OCI-LY3 (cell line): ENCODE data around the gene ALOXE3.

Experiments
- H2AFZ ChIP-seq: fragments of 200-600, 300-600 bp; shearing (Covaris generic); 2 replicates; pipeline ENCODE4 v1.6.0; 2014; ENCODE audit warnings: antibody characterized with exemption, low read depth, low read length
- H3K27ac ChIP-seq: fragments of 200-600, 300-600 bp; sonication (generic); 2 replicates; pipeline ENCODE4 v1.5.1; 2014; ENCODE audit warnings: mild to moderate bottlenecking, low read length, moderate library complexity, mixed read lengths
- H3K27me3 ChIP-seq: fragments of 200-600, 300-600 bp; sonication (generic); 2 replicates; pipeline ENCODE4 v1.6.1; 2014; ENCODE audit warnings: low read depth, low read length, mixed read lengths
- H3K36me3 ChIP-seq: fragments of 200-600, 300-600 bp; sonication (generic); replicated peaks from 2 replicates; pipeline ENCODE3; 2014; ENCODE audit warnings: low read depth, low read length, mixed read lengths
- H3K4me1 ChIP-seq: fragments of 300-600, 200-600 bp; sonication (generic); 2 replicates; pipeline ENCODE4 v1.6.1; 2014; ENCODE audit warnings: low read length, mixed read lengths
- H3K4me2 ChIP-seq: fragments of 200-600, 300-600 bp; sonication (generic); 2 replicates; pipeline ENCODE4 v1.6.1; 2014; ENCODE audit warnings: low read length, mixed read lengths
- H3K4me3 ChIP-seq: fragments of 300-600, 200-600 bp; sonication (generic); 2 replicates; pipeline ENCODE4 v1.5.1; 2014; ENCODE audit warnings: antibody characterized with exemption, mild to moderate bottlenecking, low read length, moderate library complexity
- H3K79me2 ChIP-seq: fragments of 300-600, 200-600 bp; shearing (Covaris generic); 2 replicates; pipeline ENCODE4 v1.6.1; 2014; ENCODE audit warnings: mild to moderate bottlenecking, low read length, mixed read lengths
- H3K9ac ChIP-seq: fragments of 300-600, 200-600 bp; shearing (Covaris generic); 2 replicates; pipeline ENCODE4 v1.6.0; 2014; ENCODE audit warnings: mild to moderate bottlenecking, low read length, moderate library complexity
- H3K9me3 ChIP-seq: fragments of 200-600, 300-600 bp; shearing (Covaris generic); 2 replicates; pipeline ENCODE4 v1.6.1; 2014; ENCODE audit warnings: low read length, mixed read lengths; ENCODE audit not compliant: insufficient read depth
- H4K20me1 ChIP-seq: fragments of 200-600, 300-600 bp; sonication (generic); 2 replicates; pipeline ENCODE4 v1.6.1; 2016; ENCODE audit warnings: low read length, mixed read lengths; ENCODE audit not compliant: insufficient read depth
- EZH2phosphoT487 ChIP-seq: fragments of 200-600 bp; shearing (Covaris generic); IDR thresholded peaks from 2 replicates; pipeline ENCODE4 v1.6.1; 2018; ENCODE audit warnings: antibody characterized with exemption, mixed run types, low read depth
- TF ChIP-seq, protein P1 (sequence below): fragments of 200-600, 300-600 bp; sonication (generic); IDR thresholded peaks from 2 replicates; pipeline ENCODE4 v1.5.1; 2014; ENCODE audit warnings: antibody characterized with exemption, low read length, low read depth

Gene ALOXE3

DNA sequence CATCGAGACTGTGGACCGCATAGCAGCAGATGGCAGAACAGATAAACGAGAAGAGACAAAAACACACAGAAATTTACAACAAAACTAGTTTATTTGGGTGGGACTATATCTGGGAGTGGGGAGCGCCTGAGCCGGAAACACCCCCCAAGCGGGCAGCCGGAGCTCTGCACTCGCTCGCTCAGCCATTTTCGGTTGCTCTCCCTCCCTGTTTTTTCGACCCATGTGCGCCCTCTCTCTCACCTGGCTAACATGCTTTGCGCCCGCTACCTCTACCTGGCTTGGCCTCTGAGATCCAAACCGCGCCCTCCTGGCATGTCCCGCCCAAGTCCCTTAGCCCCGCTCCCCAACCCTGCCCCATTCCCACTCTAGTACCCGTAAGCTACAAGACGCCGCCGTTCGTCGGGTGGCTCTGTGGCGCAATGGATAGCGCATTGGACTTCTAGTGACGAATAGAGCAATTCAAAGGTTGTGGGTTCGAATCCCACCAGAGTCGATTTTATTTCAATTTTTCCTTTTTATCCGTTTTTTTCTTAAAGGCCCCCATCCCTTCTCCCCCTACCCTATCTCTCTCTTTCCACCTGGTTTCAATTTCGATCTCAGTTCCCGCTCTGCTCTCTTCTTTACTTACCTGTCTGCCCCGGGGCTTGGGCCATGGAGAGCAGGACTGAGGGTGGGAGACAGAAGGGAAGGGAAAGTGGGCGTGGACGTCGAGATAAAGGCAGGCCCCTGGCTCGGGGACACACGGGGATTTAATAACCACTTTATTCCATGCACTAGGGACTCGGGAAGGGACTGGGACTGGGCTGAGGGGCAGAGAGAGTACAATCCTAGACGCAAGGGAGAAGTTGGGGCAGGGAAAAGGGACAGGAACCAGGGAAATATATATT is 2.4 kb upstream of the ALOXE3 start:
- H3K79me2 ChIP-seq, result no peaks in the 10 kb centered on the region
- peaks cover 16% of the 10 kb centered on the region for H3K4me1 ChIP-seq
- H3K4me2 ChIP-seq, result peak overlapping the region; percentile 99
- no peaks in the 10 kb centered on the region for H4K20me1 ChIP-seq
- peak overlapping the region; percentile 100 for H3K4me3 ChIP-seq
- H3K27ac ChIP-seq, result peak overlapping the region; percentile 79
- H3K36me3 ChIP-seq, result no peaks in the 10 kb centered on the region
- peaks cover 5% of the 10 kb centered on the region; the same call in 1 of the 2 replicates for H3K27me3 ChIP-seq
- TF ChIP-seq, protein P1, sequence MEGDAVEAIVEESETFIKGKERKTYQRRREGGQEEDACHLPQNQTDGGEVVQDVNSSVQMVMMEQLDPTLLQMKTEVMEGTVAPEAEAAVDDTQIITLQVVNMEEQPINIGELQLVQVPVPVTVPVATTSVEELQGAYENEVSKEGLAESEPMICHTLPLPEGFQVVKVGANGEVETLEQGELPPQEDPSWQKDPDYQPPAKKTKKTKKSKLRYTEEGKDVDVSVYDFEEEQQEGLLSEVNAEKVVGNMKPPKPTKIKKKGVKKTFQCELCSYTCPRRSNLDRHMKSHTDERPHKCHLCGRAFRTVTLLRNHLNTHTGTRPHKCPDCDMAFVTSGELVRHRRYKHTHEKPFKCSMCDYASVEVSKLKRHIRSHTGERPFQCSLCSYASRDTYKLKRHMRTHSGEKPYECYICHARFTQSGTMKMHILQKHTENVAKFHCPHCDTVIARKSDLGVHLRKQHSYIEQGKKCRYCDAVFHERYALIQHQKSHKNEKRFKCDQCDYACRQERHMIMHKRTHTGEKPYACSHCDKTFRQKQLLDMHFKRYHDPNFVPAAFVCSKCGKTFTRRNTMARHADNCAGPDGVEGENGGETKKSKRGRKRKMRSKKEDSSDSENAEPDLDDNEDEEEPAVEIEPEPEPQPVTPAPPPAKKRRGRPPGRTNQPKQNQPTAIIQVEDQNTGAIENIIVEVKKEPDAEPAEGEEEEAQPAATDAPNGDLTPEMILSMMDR, result no peak; the same call in 1 of the 2 replicates
- TF ChIP-seq EZH2phosphoT487, result no peak
- H3K9ac ChIP-seq, result peak overlapping the region; percentile 78
- H2AFZ ChIP-seq, result peak overlapping the region; percentile 24; the same call in 1 of the 2 replicates
- no peaks in the 10 kb centered on the region for H3K9me3 ChIP-seq

DNA sequence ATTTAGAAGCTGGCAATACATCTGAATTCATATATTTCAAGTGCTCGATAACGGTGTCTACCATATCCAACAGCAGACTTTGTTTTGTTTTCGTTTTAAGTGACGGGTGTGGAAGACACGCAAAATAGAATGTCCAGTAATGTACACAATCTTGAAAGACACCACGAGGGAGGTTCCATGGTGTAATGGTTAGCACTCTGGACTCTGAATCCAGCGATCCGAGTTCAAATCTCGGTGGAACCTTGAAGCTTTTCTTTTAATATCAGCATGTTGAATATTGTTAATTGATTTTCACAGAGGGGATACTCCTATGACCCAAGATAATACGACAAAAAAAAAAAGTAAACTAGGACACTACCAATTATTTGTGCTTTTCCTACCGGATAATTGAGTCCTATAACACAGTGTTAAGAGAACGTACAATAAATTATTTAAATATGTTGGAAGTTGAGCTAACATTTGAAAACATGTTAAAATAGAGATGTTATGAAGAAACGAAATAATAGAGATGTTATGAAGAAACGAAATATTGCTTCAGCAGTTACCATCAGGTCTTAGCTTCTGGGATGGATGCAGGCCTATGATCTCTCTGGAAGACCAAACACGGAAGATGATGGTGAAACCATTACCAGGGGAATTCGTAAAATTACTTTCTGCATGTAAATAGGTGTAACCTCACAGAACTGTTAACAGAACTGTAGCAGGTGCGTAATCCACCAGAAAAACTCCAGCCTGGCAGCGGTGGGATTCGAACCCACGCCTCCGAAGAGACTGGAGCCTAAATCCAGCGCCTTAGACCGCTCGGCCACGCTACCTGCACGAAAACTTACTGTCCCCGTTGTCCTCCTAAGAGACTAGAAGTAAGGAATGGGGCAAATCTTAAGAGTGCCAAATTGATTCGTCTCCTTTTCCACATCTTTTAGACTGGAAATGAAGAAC is 1.5 kb upstream of the ALOXE3 start:
- Histone ChIP-seq H2AFZ (peak overlapping the region; percentile 24; the same call in 1 of the 2 replicates), H3K4me2 (peak overlapping the region; percentile 99), H4K20me1 (no peaks in the 10 kb centered on the region), H3K79me2 (no peaks in the 10 kb centered on the region), H3K36me3 (no peaks in the 10 kb centered on the region), H3K9ac (peak overlapping the region; percentile 78), H3K27me3 (peaks cover 8% of the 10 kb centered on the region; the same call in 1 of the 2 replicates), H3K9me3 (no peaks in the 10 kb centered on the region), H3K27ac (peak overlapping the region; percentile 79), H3K4me3 (peak overlapping the region; percentile 100), H3K4me1 (peaks cover 13% of the 10 kb centered on the region)
- TF ChIP-seq, protein P1, result no peak
- no peak for TF ChIP-seq EZH2phosphoT487

DNA sequence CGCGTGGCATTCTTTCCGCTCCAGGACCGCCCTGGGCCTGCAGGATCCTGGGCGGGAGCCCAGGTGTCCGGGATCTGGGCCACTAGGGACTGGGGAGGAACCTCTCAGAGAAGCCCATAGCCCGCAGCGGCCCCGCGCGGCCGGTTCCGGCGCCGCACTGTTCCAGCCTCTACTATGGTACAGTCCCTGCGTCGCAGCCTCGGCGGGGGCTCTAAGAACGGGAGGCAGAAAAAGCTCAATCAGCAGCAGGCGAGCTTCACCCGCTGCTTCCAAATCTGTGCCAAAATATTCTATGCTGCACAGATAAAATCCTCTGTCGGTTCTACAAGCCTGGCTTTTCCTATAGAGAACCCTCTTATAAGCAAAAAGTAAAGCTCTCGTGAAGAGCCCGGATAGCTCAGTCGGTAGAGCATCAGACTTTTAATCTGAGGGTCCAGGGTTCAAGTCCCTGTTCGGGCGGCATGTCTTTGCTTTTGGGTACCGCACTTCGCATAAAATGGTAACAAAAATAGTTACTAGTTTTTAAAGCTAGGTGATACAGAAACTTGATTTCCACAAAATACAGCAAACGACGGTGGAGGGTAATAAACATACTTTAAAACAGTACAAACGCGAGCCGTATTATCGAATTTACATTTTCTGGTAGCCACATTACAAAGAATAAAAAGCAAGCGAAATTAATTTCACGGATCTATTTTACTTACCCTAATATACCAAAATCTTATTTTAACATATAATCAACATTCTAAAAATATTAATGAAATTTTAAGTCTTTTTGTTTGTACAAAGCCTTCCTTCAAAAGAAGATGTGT is 661 bp upstream of the ALOXE3 start:
- H3K9ac ChIP-seq, result peak overlapping the region; percentile 68
- peaks cover 12% of the 10 kb centered on the region; the same call in 1 of the 2 replicates for H3K27me3 ChIP-seq
- H3K36me3 ChIP-seq, result no peaks in the 10 kb centered on the region
- H4K20me1 ChIP-seq, result no peaks in the 10 kb centered on the region
- peak overlapping the region; percentile 96 for H3K4me3 ChIP-seq
- peak overlapping the region; percentile 85 for H3K4me2 ChIP-seq
- H2AFZ ChIP-seq, result peak overlapping the region; percentile 82
- H3K27ac ChIP-seq, result peak overlapping the region; percentile 54
- no peaks in the 10 kb centered on the region for H3K9me3 ChIP-seq
- no peaks in the 10 kb centered on the region for H3K79me2 ChIP-seq
- peaks cover 9% of the 10 kb centered on the region; the same call in 1 of the 2 replicates for H3K4me1 ChIP-seq
- no peak for TF ChIP-seq EZH2phosphoT487
- TF ChIP-seq, protein P1, result peak; percentile 73
